Heart left ventricle (tissue), 16 donors: ENCODE results near the gene RDH14. TPM values are rescaled to one million over a fixed set of nuclear protein-coding genes. Genes with fewer than 3 reads are reported as not detected.

ENCODE experiments used
- ATAC-seq, 4 donors: fragments of 200-7000 bp; cut with Tn5 transposase; one replicate each; pipeline ENCODE4 v1.9.1; 2020 to 2022; ENCODE audit warnings: moderate library complexity in 4 of 4, mild to moderate bottlenecking in 3 of 4, moderate number of reproducible peaks in 1 of 4
- DNase-seq, 5 donors: peaks; one replicate each; pipeline ENCODE4 v3.0.0-alpha.2; 2020
- H3K27ac ChIP-seq, 12 donors: fragments of 200-600 bp; sonication (generic) in 4 of 12; one replicate each; pipeline versions ENCODE4 v1.5.0 to v1.8.0; 2016 to 2022; ENCODE audit warnings: mild to moderate bottlenecking in 2 of 12
- H3K27me3 ChIP-seq, 9 donors: fragments of 200-600 bp; sonication (generic) in 2 of 9; one replicate each; pipeline versions ENCODE4 v1.5.1 to v1.8.0; 2016 to 2022; ENCODE audit warnings: mild to moderate bottlenecking in 3 of 9
- H3K36me3 ChIP-seq, 9 donors: fragments of 200-600 bp; sonication (generic) in 2 of 9; one replicate each; pipeline versions ENCODE4 v1.5.0 to v1.8.0; 2018 to 2022; ENCODE audit warnings: mild to moderate bottlenecking in 2 of 9
- H3K4me1 ChIP-seq, 12 donors: fragments of 200-600 bp; sonication (generic) in 4 of 12; one replicate each; pipeline versions ENCODE4 v1.5.0 to v1.8.0; 2016 to 2022; ENCODE audit warnings: mild to moderate bottlenecking in 3 of 12
- H3K4me3 ChIP-seq, 12 donors: fragments of 200-600 bp; sonication (generic) in 4 of 12; one replicate each; pipeline versions ENCODE4 v1.5.0 to v1.8.0; 2017 to 2022; ENCODE audit warnings: mild to moderate bottlenecking in 9 of 12, moderate library complexity in 4 of 12
- H3K9me3 ChIP-seq, 12 donors: fragments of 200-600 bp; sonication (generic) in 4 of 12; one replicate each; pipeline versions ENCODE4 v1.5.0 to v1.8.0; 2016 to 2022; ENCODE audit warnings: mild to moderate bottlenecking in 1 of 12
- CTCF ChIP-seq, 12 donors: fragments of 200-600 bp; sonication (generic) in 4 of 12; IDR thresholded peaks; one replicate each; pipeline versions ENCODE4 v1.5.0 to v1.8.0; 2018 to 2022; ENCODE audit warnings: antibody characterized with exemption in 12 of 12, mild to moderate bottlenecking in 5 of 12
- POLR2A ChIP-seq, 2 donors: fragments of 450-650 bp; IDR thresholded peaks; one replicate each; pipeline ENCODE4 v1.6.1; 2017; ENCODE audit warnings: antibody characterized with exemption in 2 of 2, mild to moderate bottlenecking in 2 of 2, moderate library complexity in 2 of 2
- WGBS, 4 donors: extraction: QIAGEN DNeasy Blood & Tissue Kit in 2 of 4; methylation state at CpG; one replicate each; pipeline versions ENCODE4 v1.1.5 to v1.1.7; 2013 to 2018; 5-methylcytosine and 5-hydroxymethylcytosine counted together
- intact Hi-C, 10 donors: fragments of 100-400 bp; cut with DNase I; formaldehyde crosslinking; loops; one replicate each; pipeline versions ENCODE4 v1.11.1 to v1.14.2; 2022
- polyA plus RNA-seq, 2 donors: library from polyadenylated mRNA; stranded (reverse); fragments of 200-250 nt; gene quantifications; one replicate each; pipeline ENCODE4 v1.2.3, GENCODE V29; 2013
- total RNA-seq, 9 donors: library from RNA; depleted of rRNA in 2 of 9; stranded (reverse); fragments of >200 nt in 2 of 9; fragmentation: NEBNext Ultra II Directional in 3 of 9; extraction: Animal tissue kit (Norgen Biotek cat#: 25700) in 3 of 9; gene quantifications; one replicate each; pipeline versions ENCODE4 v1.1.0 to v1.2.4, GENCODE V29; 2016 to 2023
- donor health status: ischemic (EF 13 %, LVEDD 7.1; RV severe dilation, severe dysfunction).
- donor health status: healthy with polysubstance abuse.
- donor health status: DM: no; HTN: yes; CAD: no.
- donor health status: DM: no; HTN: no; CAD: no.
- donor health status: ischemic (EF 25% LVEDD 6.9; RV normal size, moderate dysfunction).
- donor health status: ischemic (EF 25% LVEDD 5.7; RV mildly dilated, moderate dysfunction).
- donor health status: healthy.
- donor health status: DM: yes; HTN: yes; CAD: no.
- donor health status: ischemic (EF 35%, LVEDD 5.7; RV mildly dilated, moderate dysfunction).
- donor health status: nonischemic (EF 11% LVEDD 7.7; RV severe dilation, severe dysfunction).
- donor health status: DM: yes; HTN: yes; CAD: no.
- donor health status: PGD.
- donor health status: ischemic (EF 29% LVEDD 5.4; RV normal size, mild dysfunction).
- donor health status: nonischemic (EF 23%, LVEDD 6.1; RV moderate dilation, normal function).

The RDH14 gene
- total and polyA plus RNA-seq, 11 donors: 33.9 to 70.7 (median 44.7) TPM

GRCh38 chr2:18525236-18525635, 35.2 kb downstream of the RDH14 start:
- H3K4me1 ChIP-seq: peaks cover 0 to 34% (median 16%) of the 10 kb centered on the region in 12 donors
- DNase-seq: peak; percentile 67 to 90 (median 76)
- intact Hi-C loops: loop anchor here in 2 of 10 donors (10.0 kb wide), 2 partner anchors 100 to 310 kb away; no protein-coding TSS in a partner anchor
- ATAC-seq: peak; percentile 90 to 93 (median 91)
- TF ChIP-seq CTCF (IDR thresholded peaks at IDR 0.05) (no peak), POLR2A (IDR thresholded peaks at IDR 0.05) (no peak)
- H3K27ac ChIP-seq: peak overlapping the region; percentile 20 to 88 (median 78)
- H3K9me3 ChIP-seq: no peaks in the 10 kb centered on the region
- H3K4me3 ChIP-seq: no peak overlapping the region
- H3K27me3 ChIP-seq: no peaks in the 10 kb centered on the region
- WGBS, 4 donors: 31 to 61% (median 56%) methylated on average over 2 of the region's 2 CpGs
- no peaks in the 10 kb centered on the region for H3K36me3 ChIP-seq

- no peak for DNase-seq
- intact Hi-C loops: loop anchor here (2.0 to 10.0 kb wide), 9 partner anchors 35 to 1340 kb away; partner anchors contain the start of gene RDH14 (in 1 of the 10)
- H3K27ac ChIP-seq: no peak overlapping the region
- peaks cover 0 to 53% (median 20%) of the 10 kb centered on the region in 12 donors for H3K4me1 ChIP-seq
- H3K4me3 ChIP-seq: no peak overlapping the region
- no peaks in the 10 kb centered on the region for H3K9me3 ChIP-seq
- TF ChIP-seq POLR2A (IDR thresholded peaks at IDR 0.05): no peak
- TF ChIP-seq CTCF (IDR thresholded peaks at IDR 0.05): no peak
- no peaks in the 10 kb centered on the region for H3K36me3 ChIP-seq
- WGBS, 4 donors: 90 to 97% (median 95%) methylated on average over 2 of the region's 2 CpGs
- H3K27me3 ChIP-seq: no peaks in the 10 kb centered on the region
- no peak for ATAC-seq
Observed at GRCh38 chr2:18522484-18523146, 37.8 kb downstream of the RDH14 start.

- Histone ChIP-seq H3K27ac (peak overlapping the region; percentile 25 to 79 (median 62)), H3K9me3 (no peaks in the 10 kb centered on the region), H3K27me3 (no peaks in the 10 kb centered on the region), H3K4me3 (peak overlapping the region in 7 of 12 donors; percentile 6 to 39 (median 31)), H3K4me1 (peaks cover 0 to 36% (median 15%) of the 10 kb centered on the region in 12 donors), H3K36me3 (no peaks in the 10 kb centered on the region)
- WGBS, 4 donors: 24 to 30% (median 26%) methylated on average over 16 of the region's 16 CpGs
- intact Hi-C loops: loop anchor here (1.0 to 10.0 kb wide), 16 partner anchors 37 to 1342 kb away; partner anchors contain the start of genes RDH14 (in 2 of the 10) and OSR1 (in 1 of the 10)
- ATAC-seq (peak; percentile 82 to 89 (median 85)), DNase-seq (peak; percentile 80 to 90 (median 82))
- TF ChIP-seq CTCF (IDR thresholded peaks at IDR 0.05) (peak; percentile 75 to 97 (median 92)), POLR2A (IDR thresholded peaks at IDR 0.05) (no peak)
Observed at GRCh38 chr2:18520451-18521425, 39.7 kb downstream of the RDH14 start.
